ENCODE results near the gene ABLIM1.

DNA sequence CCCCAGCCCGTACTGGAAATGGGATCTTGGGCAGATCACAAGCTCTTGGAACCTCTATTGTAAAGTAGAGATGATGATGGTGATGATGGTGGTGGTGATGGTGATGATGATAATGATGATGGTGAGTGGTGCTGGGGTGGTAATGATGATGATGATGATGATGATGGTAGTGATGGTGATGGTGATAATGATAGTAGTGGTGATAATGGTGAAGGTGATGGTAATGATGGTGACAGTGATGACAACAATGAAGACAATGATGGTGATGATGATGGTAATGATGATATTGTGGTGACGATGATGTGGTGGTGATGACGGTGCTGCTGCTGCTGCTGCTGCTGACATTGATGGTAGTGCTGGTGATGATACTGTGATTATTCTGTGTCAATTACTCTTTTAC lies 162.8 kb downstream of the ABLIM1 start:
- no peak for TF ChIP-seq POLR2A (IDR thresholded peaks at IDR 0.05)
- TF ChIP-seq, protein P1, sequence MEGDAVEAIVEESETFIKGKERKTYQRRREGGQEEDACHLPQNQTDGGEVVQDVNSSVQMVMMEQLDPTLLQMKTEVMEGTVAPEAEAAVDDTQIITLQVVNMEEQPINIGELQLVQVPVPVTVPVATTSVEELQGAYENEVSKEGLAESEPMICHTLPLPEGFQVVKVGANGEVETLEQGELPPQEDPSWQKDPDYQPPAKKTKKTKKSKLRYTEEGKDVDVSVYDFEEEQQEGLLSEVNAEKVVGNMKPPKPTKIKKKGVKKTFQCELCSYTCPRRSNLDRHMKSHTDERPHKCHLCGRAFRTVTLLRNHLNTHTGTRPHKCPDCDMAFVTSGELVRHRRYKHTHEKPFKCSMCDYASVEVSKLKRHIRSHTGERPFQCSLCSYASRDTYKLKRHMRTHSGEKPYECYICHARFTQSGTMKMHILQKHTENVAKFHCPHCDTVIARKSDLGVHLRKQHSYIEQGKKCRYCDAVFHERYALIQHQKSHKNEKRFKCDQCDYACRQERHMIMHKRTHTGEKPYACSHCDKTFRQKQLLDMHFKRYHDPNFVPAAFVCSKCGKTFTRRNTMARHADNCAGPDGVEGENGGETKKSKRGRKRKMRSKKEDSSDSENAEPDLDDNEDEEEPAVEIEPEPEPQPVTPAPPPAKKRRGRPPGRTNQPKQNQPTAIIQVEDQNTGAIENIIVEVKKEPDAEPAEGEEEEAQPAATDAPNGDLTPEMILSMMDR (IDR thresholded peaks at IDR 0.05): no peak
